ENCODE results near the gene OR4E2.
"Not testable (repeated sequence)": the region's sequence is repeated elsewhere in the genome, so short reads cannot be mapped to it uniquely, and the experiment has no call there.

Gene OR4E2

GRCh38 chr14:21698538-21698937 lies 44.9 kb downstream of the OR4E2 start:
- not testable (repeated sequence) for DNase-seq

DNA sequence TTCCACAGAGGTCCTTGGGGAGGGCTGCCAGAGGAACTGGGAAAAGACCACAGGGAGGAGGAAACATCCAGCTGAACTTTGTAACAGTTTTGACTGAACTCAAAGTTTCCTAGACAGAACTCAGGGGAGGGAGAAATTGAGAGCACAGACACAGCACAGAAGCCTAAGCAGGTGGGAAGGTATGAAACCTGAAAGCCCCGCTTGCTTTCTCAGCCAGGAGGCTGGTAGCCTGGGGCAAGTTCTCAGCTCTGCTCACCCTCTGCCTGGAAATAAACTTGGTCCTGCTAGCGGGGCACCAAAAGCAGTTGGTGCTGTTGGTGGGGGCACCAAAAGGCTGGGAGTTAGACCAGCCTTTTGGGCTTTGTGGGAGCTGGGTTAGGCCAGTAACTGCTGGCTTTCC lies 45.9 kb downstream of the OR4E2 start:
- no peak for DNase-seq

DNA sequence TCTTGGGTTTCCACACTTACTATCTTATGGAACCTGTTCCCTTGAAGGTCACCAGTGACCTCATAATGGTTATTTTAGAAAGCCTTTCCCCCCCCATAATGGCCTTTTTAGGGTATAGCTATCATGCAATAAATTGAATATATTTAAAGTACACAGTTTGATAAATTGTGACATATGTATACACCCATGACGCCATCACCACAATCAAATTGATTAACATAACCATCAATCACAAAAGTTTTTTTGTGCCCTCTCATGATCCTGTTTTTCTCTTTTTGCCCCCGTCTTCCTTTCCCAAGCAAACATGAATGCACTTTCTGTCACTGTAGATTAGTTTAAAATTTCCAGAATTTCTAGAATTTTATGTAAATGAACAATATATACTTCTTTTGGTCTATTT lies 48.7 kb downstream of the OR4E2 start:
- no peak for DNase-seq

DNA sequence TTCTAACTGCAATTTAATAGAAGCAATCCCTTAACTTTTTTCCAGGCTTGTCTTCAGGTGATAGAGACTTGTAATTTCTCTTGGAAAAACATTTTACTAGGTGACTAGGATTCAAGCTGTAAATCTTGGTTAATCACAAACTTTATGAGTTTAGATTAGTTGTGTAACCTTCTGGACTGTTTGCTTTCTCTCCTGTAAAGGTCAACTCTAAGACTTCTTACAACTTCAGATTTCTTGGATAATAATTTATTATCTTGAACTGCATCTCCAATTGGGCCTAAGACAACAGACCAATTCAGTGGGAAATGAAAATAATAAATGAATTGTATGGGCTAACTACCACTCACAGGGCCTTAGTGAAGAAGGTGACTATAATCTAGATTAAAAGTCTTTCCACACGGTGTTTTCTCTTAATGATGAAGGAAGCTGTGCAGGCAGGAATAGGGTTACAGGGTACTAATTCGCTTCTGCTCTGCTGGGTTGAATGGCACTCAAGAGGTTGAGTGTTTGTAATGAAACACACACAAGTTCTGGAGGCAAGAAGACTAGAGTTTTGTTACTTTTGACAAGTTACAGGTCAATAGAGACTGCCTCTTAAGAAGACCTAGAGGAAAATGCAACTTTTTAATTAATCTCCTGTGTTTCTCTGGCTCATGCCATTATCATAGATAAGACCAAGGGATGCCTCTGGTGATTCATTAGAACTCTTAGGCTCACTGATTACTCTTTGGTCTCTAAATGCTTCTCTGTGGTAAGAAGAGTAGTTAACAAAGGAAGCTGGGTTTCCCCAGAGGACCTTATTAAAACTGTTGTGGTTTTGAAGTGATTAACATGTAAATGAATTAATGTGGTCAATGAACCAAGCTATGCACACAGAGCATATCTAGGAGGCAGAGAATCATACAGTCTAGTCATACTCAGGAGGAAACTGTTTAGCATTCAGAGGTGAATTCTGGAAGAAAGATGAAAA lies 50.0 kb downstream of the OR4E2 start:
- no peak for DNase-seq

DNA sequence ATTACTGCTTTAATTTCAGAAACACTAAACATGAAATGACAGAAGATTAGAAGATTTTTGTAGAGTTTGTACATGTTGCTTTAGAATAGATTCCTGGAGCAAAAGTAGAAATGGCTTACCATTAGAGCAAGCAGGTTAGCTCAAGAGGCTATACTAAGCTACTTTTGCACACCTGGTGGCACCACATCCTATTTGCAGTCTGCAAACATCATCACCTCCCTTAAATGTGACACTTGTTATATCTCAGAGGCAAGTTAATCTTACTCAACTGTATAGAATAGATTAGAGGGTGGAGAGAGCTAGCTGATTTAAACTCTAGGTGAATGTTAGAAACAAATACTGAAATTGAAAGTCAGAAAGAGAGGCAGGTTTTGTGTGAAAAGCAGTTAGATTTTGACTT lies 50.7 kb downstream of the OR4E2 start:
- DNase-seq: no peak

DNA sequence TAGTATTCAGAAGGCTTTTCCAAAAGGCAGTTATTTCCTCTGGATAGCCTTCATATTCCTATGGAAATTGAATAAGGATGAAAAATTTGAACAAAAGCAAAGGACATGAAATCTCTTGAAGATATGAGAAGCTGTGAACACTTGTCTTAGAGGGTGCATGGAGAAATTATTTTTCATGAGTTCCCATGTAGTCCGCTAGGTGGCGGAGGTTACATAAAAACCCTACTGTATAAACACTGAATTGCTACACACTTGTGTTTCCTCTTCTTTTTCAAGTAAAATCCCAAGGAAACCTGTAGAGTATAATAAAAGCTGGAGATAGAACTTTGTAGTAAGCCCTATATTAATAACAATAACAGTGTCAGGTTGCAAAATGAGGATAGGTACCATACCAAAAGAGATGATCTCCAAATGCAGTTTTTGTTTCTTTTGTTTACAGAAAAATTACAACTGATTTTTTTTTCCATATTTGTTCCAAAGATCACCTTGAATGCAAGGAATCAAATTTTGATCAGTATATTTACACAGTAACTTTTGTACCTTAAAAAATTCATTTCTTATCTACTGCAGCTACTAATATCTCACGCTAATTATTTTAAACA lies 57.8 kb downstream of the OR4E2 start:
- DNase-seq: no peak

DNA sequence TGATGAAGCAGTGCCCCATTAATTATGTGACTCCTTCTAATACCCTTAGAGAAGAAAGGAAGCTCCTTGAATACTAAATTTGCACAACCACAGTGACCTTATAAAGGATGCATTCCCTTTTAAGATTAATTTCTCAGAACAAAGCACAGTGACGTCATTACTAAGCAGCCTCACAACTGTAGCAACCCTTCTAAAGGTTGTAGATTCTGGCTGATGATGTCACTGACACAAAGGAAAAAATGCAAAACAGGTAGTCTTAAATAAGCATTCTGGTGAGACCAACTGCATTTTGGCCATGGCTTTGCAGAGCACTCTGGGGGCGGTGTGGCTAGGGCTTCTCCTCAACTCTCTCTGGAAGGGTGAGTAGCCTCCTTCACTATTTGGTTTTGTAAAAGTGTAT lies 58.4 kb downstream of the OR4E2 start:
- no peak for DNase-seq

DNA sequence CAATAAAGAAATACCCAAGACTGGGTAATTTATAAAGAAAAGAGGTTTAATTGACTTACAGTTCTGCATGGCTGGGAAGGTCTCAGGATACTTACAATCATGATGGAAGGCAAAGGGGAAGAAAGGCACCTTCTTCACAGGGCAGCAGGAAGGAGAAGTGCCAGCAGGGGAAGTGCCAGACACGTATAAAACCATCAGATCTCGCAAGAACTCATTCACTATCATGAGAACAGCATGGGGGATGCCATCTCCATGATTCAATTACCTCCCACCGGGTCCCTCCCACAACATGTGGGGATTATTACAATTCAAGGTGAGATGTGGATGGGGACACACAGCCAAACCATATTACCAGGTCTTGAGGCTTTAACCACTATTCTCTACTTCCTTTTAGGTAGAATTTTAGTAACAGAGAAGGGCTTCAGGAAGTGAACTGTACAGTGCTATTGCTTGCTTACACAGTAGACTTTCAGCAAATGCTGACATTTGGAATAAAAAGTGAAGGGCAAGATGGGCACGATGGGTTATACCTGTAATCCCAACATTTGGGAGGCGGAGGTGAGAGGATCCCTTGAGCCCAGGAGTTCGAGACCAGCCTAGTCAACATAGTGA lies 60.8 kb downstream of the OR4E2 start:
- no peak for DNase-seq
